Measurements from ENCODE around the gene HM13. TPM values are rescaled to one million over a fixed set of nuclear protein-coding genes. Genes with fewer than 3 reads are reported as not detected.
"Not testable (repeated sequence)": the region's sequence is repeated elsewhere in the genome, so short reads cannot be mapped to it uniquely, and the experiment has no call there.

The HM13 gene
- total and polyA plus RNA-seq, 8 donors: 139 to 286 (median 184) TPM

DNA sequence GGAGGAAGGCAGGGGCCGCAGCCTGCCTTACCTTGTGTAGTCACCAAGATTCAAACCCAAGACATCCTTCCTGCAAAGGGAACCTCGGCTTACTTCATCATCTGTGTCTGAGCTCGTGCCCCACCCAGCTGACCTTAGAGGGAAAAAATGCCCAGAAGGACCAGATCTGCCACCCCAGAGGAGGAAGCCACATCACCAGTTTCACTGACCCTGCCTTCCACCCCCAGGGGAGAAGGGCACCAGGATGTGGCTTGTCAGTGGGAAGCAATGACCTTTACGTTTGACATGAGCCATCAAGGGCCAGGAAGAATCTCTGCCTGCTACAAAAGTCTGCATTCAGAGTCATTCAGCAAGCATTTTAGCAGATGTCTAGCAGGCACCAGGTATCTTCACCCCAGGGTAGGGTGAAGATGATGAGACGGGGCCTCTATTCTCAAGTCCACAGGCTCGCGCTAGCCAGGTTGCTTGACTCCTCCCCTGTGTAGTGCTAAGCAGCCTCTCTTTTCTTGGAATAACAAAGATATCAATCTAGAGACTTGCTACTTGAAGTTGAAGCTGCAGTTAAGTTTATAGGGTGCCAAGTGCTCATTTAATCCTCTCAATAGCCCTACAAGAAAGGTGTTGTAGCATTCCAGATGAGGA is 28.1 kb downstream of the HM13 start:
- intact Hi-C loops (cut with DNase I): no loop called here
- H3K27me3 ChIP-seq: no peaks in the 10 kb centered on the region
- no peak overlapping the region for H3K27ac ChIP-seq
- WGBS, 2 donors: 76 to 84% methylated on average over 7 of the region's 7 CpGs
- H3K4me1 ChIP-seq: no peaks in the 10 kb centered on the region
- H3K9me3 ChIP-seq: no peaks in the 10 kb centered on the region
- H3K4me3 ChIP-seq: no peak overlapping the region
- TF ChIP-seq, protein P1, sequence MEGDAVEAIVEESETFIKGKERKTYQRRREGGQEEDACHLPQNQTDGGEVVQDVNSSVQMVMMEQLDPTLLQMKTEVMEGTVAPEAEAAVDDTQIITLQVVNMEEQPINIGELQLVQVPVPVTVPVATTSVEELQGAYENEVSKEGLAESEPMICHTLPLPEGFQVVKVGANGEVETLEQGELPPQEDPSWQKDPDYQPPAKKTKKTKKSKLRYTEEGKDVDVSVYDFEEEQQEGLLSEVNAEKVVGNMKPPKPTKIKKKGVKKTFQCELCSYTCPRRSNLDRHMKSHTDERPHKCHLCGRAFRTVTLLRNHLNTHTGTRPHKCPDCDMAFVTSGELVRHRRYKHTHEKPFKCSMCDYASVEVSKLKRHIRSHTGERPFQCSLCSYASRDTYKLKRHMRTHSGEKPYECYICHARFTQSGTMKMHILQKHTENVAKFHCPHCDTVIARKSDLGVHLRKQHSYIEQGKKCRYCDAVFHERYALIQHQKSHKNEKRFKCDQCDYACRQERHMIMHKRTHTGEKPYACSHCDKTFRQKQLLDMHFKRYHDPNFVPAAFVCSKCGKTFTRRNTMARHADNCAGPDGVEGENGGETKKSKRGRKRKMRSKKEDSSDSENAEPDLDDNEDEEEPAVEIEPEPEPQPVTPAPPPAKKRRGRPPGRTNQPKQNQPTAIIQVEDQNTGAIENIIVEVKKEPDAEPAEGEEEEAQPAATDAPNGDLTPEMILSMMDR (IDR thresholded peaks at IDR 0.05): no peak
- no peak for FAIRE-seq
- H3K36me3 ChIP-seq: peaks cover 11 to 34% (median 33%) of the 10 kb centered on the region in 3 donors
- ATAC-seq: no peak
- no peak for DNase-seq

DNA sequence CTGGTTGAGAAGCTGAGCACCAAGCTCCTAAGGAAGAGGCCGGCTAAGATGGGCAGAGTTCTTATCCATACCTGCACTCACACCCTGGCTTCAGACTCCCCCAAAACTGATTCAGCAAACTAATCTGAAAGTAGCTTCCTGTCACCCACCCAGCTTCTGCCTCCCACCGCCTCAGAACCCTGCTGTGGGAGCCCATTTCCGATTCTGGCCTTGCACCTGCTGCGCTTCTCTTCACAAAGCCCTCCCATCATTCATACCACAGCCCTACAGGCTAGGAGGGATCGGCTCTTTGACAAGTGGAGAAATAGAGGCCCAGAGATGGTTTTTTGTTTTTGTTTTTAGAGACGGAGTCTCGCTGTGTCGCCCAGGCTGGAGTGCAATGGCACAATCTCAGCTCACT is 28.7 kb downstream of the HM13 start:
- peaks cover 11 to 28% (median 26%) of the 10 kb centered on the region in 3 donors for H3K36me3 ChIP-seq
- no peak for DNase-seq
- H3K4me3 ChIP-seq: no peak overlapping the region
- intact Hi-C loops (cut with DNase I): no loop called here
- no peak for ATAC-seq
- no peaks in the 10 kb centered on the region for H3K27me3 ChIP-seq
- H3K27ac ChIP-seq: no peak overlapping the region
- H3K4me1 ChIP-seq: no peaks in the 10 kb centered on the region
- FAIRE-seq: no peak
- TF ChIP-seq, protein P1 (IDR thresholded peaks at IDR 0.05): no peak
- WGBS, 2 donors: 97% methylated on average over 8 of the region's 8 CpGs
- no peaks in the 10 kb centered on the region for H3K9me3 ChIP-seq

DNA sequence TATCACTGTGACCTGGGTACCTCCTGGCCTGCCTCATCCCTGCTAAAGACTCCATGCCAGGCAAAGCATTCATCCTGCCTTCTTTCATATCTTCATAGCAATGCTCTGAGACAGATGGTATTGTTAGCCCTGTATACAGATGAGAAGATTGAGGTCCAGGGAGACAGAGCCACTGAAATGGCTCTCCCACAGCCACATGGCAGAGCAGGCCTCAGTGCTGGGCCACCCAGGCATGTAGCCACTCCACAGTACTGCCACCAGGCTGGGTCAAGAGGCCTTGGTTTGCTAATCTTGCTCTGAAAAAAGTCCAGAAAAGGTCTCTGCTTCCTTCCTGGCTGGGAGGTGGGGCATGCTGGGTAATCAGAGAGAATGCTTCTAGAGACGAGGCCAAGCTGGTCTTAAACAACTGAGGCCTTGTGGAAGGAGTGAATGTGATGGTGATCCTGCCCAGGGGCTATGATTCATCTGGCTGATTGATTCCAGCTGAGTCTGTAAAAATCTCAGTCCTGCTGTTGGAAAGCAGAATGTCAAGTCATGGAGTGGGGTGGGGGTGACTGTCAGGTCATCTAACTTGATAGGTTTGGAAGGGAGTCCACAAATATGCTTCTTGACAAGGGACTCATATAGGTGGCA is 29.8 kb downstream of the HM13 start:
- no peaks in the 10 kb centered on the region for H3K27me3 ChIP-seq
- DNase-seq (no peak), ATAC-seq (peak in 1 of 4 donors; percentile 3), FAIRE-seq (no peak)
- intact Hi-C loops (cut with DNase I): no loop called here
- TF ChIP-seq, protein P1 (IDR thresholded peaks at IDR 0.05): no peak
- peaks cover 3 to 24% (median 22%) of the 10 kb centered on the region in 3 donors for H3K36me3 ChIP-seq
- H3K4me3 ChIP-seq: no peak overlapping the region
- no peaks in the 10 kb centered on the region for H3K9me3 ChIP-seq
- WGBS, 2 donors: 71 to 86% methylated on average over 1 of the region's 1 CpG
- H3K27ac ChIP-seq: no peak overlapping the region
- H3K4me1 ChIP-seq: no peaks in the 10 kb centered on the region

- intact Hi-C loops (cut with DNase I): no loop called here
- Histone ChIP-seq H3K4me3 (no peak overlapping the region), H3K9me3 (no peaks in the 10 kb centered on the region), H3K36me3 (peaks cover 0 to 24% (median 24%) of the 10 kb centered on the region in 3 donors), H3K27me3 (no peaks in the 10 kb centered on the region), H3K27ac (no peak overlapping the region), H3K4me1 (no peaks in the 10 kb centered on the region)
- TF ChIP-seq, protein P1 (IDR thresholded peaks at IDR 0.05): no peak
- no peak for ATAC-seq
- FAIRE-seq: no peak
- no peak for DNase-seq
- 64 to 77% methylated on average over 2 of the region's 2 CpGs for WGBS, 2 donors
Measured at GRCh38 chr20:31544600-31544999, 30.4 kb downstream of the HM13 start.

DNA sequence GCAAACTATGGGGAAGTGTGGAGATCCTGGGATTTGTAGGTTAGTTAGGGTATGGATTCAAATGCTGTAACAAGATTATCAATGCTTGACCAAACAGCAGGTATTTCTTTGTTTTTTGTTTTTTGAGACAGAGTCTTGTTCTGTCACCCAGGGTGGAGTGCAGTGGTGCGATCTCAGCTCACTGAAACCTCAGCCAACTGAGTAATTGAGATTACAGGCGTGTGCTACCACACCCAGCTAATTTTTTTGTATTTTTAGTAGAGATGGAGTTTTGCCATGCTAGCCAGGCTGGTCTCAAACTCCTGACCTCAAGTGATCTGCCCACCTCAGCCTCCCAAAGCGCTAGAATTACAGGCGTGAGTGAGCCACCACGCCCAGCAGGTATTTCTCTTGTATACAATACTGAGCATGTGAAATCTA is 31.4 kb downstream of the HM13 start:
- DNase-seq; H3K27ac ChIP-seq; FAIRE-seq; H3K9me3 ChIP-seq; ATAC-seq; H3K4me1 ChIP-seq; intact Hi-C loops (cut with DNase I); H3K27me3 ChIP-seq; H3K4me3 ChIP-seq: not testable (repeated sequence)
- 93 to 96% methylated on average over 5 of the region's 5 CpGs for WGBS, 2 donors
- peaks cover 0 to 30% (median 24%) of the 10 kb centered on the region in 3 donors for H3K36me3 ChIP-seq
